Right renal pelvis (tissue), 4 donors: ENCODE measurements around the gene PPOX. TPM values are rescaled to one million over a fixed set of nuclear protein-coding genes. Genes with fewer than 3 reads are reported as not detected.

Experiments used
- DNase-seq, 4 donors: peaks; one replicate each; pipeline ENCODE4 v3.0.0-alpha.2; 2013; ENCODE audit warnings: low read depth in 4 of 4, low spot score in 3 of 4, missing footprints in 1 of 4
- polyA plus RNA-seq, 4 donors: library from polyadenylated mRNA; unstranded; fragments of 120-200 nt; gene quantifications; one replicate each; pipeline ENCODE4 v1.2.1, GENCODE V29; 2013; ENCODE audit not compliant: insufficient read length in 4 of 4

The PPOX gene
- polyA plus RNA-seq, 4 donors, result 36.3 to 44.0 (median 37.4) TPM

DNA sequence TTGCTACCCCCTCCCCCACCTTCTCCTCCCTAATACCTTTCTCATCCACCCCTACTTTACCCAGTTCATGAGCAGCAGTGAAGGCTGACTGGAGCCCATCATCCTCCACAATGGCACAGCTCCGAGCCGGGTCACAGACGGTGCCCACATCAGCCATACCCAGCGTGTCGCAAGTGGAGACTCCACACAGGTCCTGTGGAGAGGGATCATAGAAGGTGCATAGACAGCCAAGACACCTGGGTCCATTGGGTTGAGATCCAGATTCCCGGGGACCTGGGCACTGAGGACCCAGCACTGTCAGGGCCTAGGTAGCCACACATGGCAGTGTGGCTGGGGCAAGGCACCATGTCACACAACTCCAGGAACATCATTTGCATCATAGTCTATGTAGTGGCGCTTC, 29.9 kb downstream of the PPOX start:
- DNase-seq, result no peak

DNA sequence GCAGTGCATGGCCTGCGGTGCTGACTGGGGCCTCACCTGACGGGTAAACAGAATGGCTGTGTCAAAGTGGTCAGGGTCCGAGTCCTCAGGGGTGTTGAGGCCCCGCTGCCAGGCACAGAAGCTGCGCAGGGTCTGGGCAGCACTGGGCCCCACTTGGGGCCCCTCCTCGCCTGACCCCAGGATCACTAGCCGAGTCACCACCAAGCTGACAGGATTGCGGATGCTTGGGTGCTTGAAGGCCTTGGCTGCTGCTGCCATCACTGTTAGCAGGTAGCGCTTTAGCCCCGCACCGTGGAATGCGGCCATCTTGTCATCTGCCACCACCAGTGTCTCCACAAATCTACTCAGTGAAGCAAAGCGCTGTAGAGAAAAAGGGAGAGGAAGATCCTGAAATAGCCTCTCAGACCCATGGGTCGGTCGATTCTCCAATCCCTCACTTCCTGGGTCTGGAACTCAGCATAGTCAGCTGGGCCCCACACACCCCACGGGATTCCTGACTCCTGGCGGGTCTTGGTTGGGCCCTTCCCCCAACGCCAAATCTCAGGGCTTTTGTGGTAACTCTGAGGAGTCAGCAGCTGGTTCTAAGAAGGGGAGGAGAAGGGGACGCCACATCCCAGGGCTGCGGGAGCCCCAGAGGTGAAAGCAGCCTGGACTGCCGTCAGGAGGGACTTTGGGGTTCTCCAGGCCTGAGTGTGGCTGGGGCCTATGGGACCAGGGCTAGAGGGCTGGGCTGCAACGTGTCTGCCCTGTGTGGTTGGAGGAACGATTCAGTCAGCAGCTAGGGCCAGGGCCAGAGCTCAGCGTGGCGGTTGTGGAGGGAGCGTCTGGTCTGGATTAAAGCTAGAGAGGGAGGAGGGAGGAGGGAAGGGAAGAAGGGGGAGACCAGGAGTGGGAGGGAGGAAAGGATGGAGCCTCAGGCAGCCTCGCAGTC, 30.6 kb downstream of the PPOX start:
- no peak for DNase-seq

DNA sequence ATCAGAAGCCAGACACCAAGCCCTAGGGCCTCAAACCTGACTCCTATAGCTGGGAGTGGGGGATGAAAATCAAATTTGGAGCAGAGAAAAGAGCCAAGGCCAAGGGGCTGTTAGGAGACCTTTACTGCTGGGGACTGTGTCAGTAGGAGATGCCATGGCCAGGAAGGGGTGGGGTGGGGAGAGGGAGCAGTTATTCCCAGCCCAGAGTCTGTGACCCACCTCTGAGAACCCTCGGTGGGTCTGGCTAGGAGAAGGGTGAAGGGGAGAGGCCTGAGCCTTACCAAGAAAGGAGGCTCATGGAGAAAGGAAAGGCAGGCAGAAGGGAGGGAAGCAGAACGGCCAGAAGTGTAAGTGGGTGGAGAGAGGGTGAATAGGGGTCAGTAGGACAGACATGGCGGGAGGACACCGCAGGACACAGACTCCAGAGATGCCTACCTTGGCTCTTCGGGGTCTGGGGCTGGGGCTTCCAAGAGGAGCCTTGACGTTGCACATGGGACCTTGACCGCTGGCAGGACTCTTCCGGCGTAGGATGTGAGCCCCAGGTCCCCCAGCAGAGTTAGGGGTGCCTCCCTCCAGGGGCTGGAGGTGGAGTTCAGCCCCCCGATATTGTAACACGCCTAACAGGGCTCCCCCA, 31.5 kb downstream of the PPOX start:
- no peak for DNase-seq

DNA sequence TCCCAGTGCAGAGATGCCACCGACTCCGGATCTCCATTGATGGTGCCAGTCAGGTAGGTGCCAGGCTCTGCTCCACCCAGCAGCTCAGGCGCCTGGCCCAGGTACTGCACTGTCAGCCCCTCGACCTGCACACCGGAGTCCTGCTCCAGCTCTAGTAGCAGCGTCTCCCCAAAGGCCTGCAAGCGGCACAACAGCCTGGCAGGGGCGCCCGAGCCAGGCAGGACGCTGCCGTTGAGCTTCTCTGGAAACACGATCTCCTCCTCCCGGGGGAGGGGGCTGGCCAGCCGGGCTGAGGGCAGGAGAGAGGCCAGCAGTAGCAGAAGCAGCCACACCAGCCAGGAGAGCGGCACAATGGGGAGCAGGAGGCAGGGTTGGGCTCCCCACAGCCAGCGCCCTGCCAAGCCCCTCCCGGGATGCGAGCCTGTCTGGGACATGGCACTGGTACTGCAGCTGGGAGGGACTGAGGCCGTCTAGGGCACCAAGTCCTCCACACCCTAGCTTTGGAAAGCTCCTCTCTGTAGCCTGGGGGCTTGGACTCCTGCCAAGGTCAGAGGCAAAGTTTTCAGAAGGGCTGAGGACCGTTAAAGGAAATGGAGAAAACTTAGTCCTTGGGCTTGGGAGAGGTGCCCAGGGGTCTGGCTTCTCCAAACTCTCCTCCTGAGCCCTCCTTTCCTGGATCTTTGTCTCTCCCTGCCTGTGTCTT, 32.1 kb downstream of the PPOX start:
- DNase-seq, result no peak

- DNase-seq, result no peak
Observed at GRCh38 chr1:161198897-161199431, 32.7 kb downstream of the PPOX start, which contains the start of gene ADAMTS4. Gene ADAMTS4 (minus strand): TSS chr1:161199054. CDS start chr1:161198627, 427 bp downstream.

- DNase-seq, result no peak
Observed at GRCh38 chr1:161199506-161200139, 33.4 kb downstream of the PPOX start.

- no peak for DNase-seq
Observed at GRCh38 chr1:161200421-161200991, 34.3 kb downstream of the PPOX start.

- no peak for DNase-seq
Observed at GRCh38 chr1:161200992-161201835, 35.0 kb downstream of the PPOX start.

- DNase-seq, result peak; percentile 95 to 99 (median 98)
Observed at GRCh38 chr1:161201836-161202712, 35.8 kb downstream of the PPOX start, which contains the start of gene NDUFS2. Gene NDUFS2 (plus strand): TSS chr1:161202367. CDS start chr1:161202386, 19 bp downstream.

DNA sequence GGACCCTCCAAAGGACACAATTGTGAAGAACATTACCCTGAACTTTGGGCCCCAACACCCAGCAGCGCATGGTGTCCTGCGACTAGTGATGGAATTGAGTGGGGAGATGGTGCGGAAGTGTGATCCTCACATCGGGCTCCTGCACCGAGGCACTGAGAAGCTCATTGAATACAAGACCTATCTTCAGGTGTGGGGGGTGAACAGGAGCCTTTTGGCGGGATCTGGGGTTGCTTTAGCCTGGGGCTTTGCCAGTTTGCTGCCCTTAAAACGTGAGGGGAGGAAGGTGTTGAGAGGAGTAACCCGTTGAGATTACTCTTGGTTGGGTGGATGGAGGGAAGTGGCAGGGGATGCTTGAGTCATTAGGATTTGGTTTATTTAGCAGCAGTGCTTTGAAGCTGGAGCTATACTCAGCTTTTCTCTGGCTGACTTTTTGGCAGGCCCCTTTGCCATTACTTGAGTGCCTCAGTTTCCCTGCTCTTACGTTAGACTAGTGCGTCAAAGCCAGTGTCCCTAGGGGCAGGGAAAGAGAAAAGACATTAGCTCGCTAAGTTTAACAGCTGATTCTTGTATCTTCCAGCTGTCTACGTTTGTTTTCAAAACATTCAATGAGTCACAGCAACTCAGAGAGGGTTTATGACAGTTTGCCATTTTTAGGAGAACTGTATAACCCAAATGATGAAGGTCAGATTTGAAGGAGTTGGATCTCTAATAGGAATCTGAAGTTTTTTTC, 40.4 kb downstream of the PPOX start:
- no peak for DNase-seq

- DNase-seq, result no peak
Observed at GRCh38 chr1:161207173-161207572, 40.9 kb downstream of the PPOX start.

DNA sequence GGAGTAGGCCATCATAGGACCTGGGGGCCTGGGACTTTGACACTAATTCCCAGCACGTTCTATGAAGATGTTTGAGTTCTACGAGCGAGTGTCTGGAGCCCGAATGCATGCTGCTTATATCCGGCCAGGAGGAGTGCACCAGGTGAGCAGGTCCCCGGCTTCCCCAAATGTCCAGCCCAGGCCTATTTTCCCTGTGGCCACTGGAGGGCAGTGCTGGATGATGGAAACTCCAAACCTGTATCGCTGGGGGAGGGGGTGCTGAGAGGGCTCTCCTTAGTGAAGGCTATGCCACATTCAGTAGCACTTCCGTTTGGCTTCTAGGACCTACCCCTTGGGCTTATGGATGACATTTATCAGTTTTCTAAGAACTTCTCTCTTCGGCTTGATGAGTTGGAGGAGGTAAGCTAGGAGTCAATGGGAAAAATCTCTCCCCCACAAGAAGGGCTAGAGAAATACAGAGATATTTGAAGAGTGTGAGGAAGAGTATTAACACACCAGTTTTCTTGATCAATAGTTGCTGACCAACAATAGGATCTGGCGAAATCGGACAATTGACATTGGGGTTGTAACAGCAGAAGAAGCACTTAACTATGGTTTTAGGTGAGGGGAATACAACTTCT, 43.7 kb downstream of the PPOX start:
- DNase-seq, result no peak

DNA sequence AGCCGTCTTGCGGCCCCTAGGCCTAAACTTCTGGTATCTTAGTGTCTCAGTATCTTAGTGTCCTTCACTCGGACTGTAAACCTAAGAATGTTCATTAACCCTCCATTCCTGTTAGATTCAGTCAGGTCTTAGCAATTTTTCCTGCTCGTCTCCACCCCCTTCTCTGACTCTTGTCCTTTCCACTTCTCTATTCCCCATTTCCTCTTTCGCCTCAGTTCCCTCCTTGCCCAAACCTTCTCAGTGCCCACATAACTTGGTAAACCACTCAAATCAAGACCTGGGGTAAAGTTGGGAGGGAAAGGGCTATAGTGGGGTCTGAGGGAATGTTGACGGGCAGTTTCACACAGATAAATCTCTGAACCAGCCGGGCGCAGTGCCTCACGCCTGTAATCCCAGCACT, 48.1 kb downstream of the PPOX start:
- no peak for DNase-seq

- DNase-seq, result no peak
Observed at GRCh38 chr1:161215076-161215475, 48.9 kb downstream of the PPOX start, which contains the start of gene FCER1G. Gene FCER1G (plus strand): TSS chr1:161215295. CDS start chr1:161215322, 27 bp downstream.

DNA sequence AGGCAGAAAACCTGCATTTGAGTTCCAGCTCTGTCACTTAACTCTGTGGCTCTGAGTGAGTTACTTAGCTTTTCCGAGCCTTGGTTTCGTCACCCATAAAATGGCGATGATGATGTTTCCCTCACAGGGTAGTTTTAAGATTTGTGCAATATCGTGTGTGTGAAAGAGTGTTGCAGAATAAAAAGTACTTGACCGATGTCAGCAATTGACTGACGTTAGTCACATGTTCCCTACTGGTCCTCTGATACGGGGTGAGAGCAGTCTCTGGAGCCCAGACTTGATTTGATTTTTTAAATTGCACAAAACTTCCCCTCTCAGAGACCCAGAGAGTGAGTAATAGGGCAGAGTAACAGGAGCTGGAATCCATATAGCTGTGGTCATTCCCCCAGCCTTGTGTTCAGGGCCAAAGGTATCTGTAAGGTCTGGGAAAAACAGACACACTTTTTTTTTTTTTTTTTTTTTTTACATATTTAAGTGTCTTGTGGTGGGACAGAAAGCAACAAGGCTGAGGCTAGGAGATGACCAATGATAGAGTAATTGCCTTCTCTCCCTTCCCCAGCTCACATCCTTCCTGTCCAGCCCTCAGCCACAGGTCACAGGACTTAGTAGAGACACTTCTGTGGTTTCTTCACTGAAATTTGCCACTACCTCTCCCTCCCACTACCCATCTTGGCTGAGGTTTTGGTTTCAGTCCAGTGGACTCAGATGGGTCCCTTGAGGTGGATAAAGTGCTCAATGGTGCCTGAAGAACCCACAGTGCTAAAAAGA, 50.9 kb downstream of the PPOX start:
- DNase-seq, result no peak

DNA sequence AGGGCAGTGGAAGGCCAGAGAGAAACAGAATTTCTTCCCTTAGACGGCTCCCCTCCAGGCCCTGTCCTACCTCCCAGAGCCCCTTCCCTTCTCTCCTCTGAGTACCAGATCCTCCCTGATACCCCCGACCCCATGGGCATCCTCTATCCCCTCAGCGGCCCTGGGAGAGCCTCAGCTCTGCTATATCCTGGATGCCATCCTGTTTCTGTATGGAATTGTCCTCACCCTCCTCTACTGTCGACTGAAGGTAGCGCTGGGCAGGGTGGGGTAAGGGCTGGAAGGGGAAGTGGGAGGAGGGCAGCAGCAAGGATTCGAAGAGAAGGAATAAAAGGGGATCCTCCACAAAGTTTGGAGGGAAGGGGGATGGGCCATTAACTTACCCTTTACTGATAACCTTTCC, 51.6 kb downstream of the PPOX start:
- no peak for DNase-seq
